K562 (cell line): Measurements from ENCODE around the gene GSC. TPM values are rescaled to one million over a fixed set of nuclear protein-coding genes. Genes with fewer than 3 reads are reported as not detected.

Experiments
- ATAC-seq: fragments of 200-7000 bp; cut with Tn5 transposase; 3 replicates; pipeline ENCODE4 v1.9.1; 2020; ENCODE audit warnings: moderate library complexity
- BruUV-seq: library from RNA; stranded (reverse); fragments of 400-500 nt; replicated peaks from 2 replicates; lab custom pipeline; 2021; lab: Mats Ljungman, UMichigan
- CTCF ChIA-PET: fragments of 300-600 bp; formaldehyde crosslinking; extraction: SDS; loops from one replicate; lab custom pipeline; 2021; ENCODE audit warnings: low intra/inter-chr PET ratio; lab: Yijun Ruan, JAX
- POLR2A ChIA-PET: fragments of 300-600, 350-650 bp; sonication (Branson Sonifier 250); formaldehyde crosslinking; extraction: SDS; loops from one replicate; lab custom pipeline; 2021; ENCODE audit warnings: antibody characterized with exemption, inconsistent platforms; lab: Yijun Ruan, JAX
- DNase-seq, 4 experiments: peaks; one replicate each; pipeline versions ENCODE4 v3.0.0 to v3.0.0-alpha.2; 2011 to 2018; ENCODE audit warnings: low spot score in 3 of 4, mixed read lengths in 3 of 4; ENCODE audit errors: extremely low read depth in 1 of 4
- FAIRE-seq: peaks from 2 replicates; lab custom pipeline; 2011; peaks lifted over from hg19 to GRCh38; lab: Jason Lieb, UNC
- H2AFZ ChIP-seq: 2 replicates; pipeline ENCODE4 v1.6.0; 2011; ENCODE audit warnings: low read depth, low read length, control low read depth, inconsistent platforms
- H3K27ac ChIP-seq: fragments of 200-600 bp; 3 replicates; pipeline ENCODE4 v1.8.0; 2011; ENCODE audit warnings: low read depth, mild to moderate bottlenecking, control low read depth, inconsistent platforms, low read length, moderate library complexity, mixed read lengths; ENCODE audit errors: extremely low read depth
- H3K27me3 ChIP-seq, 2 experiments: fragments of 300-600 bp in 1 of 2; 2 replicates in 1 of 2; 3 replicates in 1 of 2; pipeline versions ENCODE4 v1.6.0 to v1.8.0; 2011; ENCODE audit warnings: inconsistent platforms in 2 of 2, low read length in 2 of 2, mild to moderate bottlenecking in 1 of 2, mixed read lengths in 1 of 2, moderate library complexity in 1 of 2; ENCODE audit not compliant: control insufficient read depth in 2 of 2, insufficient read depth in 2 of 2
- H3K36me3 ChIP-seq: fragments of 300-600 bp; 3 replicates; pipeline ENCODE4 v1.8.0; 2011; ENCODE audit warnings: mild to moderate bottlenecking, low read length, inconsistent platforms; ENCODE audit not compliant: control insufficient read depth, insufficient read depth
- H3K4me1 ChIP-seq, 2 experiments: fragments of 200-600 bp in 1 of 2; replicated peaks in 1 of 2; 2 replicates in 1 of 2; 3 replicates in 1 of 2; pipeline versions ENCODE4 v1.5.1 to v1.8.0; 2011; ENCODE audit warnings: inconsistent platforms in 2 of 2, low read length in 2 of 2, mild to moderate bottlenecking in 1 of 2, mixed read lengths in 1 of 2, moderate library complexity in 1 of 2; ENCODE audit not compliant: control insufficient read depth in 2 of 2, insufficient read depth in 2 of 2
- H3K4me2 ChIP-seq: 2 replicates; pipeline ENCODE4 v1.6.1; 2011; ENCODE audit warnings: low read length, control low read depth, inconsistent platforms, mixed read lengths; ENCODE audit not compliant: insufficient read depth
- H3K4me3 ChIP-seq: fragments of 200-600 bp; sonication (generic), shearing (Covaris generic); 2 replicates; pipeline ENCODE4 v1.5.1; 2016; ENCODE audit warnings: control low read depth, inconsistent platforms
- H3K79me2 ChIP-seq: fragments of 200-600 bp; 3 replicates; pipeline ENCODE4 v1.8.0; 2011; ENCODE audit warnings: low read length, inconsistent platforms; ENCODE audit not compliant: control insufficient read depth, insufficient read depth
- H3K9ac ChIP-seq, 2 experiments: 2 replicates each; pipeline versions ENCODE4 v1.6.0 to v1.6.1; 2011; ENCODE audit warnings: low read depth in 2 of 2, low read length in 2 of 2, control low read depth in 1 of 2, inconsistent platforms in 1 of 2, mild to moderate bottlenecking in 1 of 2, mixed read lengths in 1 of 2; ENCODE audit not compliant: insufficient read depth in 1 of 2
- H3K9me1 ChIP-seq: one replicate; pipeline ENCODE4 v1.6.0; 2011; ENCODE audit warnings: inconsistent platforms, mild to moderate bottlenecking, low read length, moderate library complexity; ENCODE audit not compliant: control insufficient read depth, insufficient read depth
- H3K9me3 ChIP-seq: replicated peaks from 2 replicates; pipeline ENCODE4 v1.5.1; 2011; ENCODE audit warnings: low read depth, low read length, inconsistent platforms; ENCODE audit not compliant: control insufficient read depth, insufficient read depth
- H4K20me1 ChIP-seq: replicated peaks from 2 replicates; pipeline ENCODE4 v1.6.1; 2011; ENCODE audit warnings: low read length, inconsistent platforms, mixed read lengths; ENCODE audit not compliant: control insufficient read depth, insufficient read depth
- BRD9 ChIP-seq: fragments of 450-650 bp; IDR thresholded peaks from 2 replicates; pipeline ENCODE4 v1.6.1; 2018; ENCODE audit warnings: low read depth; ENCODE audit not compliant: partially characterized antibody
- CBX2 ChIP-seq: fragments of 200-600 bp; sonication (generic); IDR thresholded peaks from one replicate; pipeline ENCODE4 v1.6.1; 2012; ENCODE audit warnings: mild to moderate bottlenecking, low read length, inconsistent platforms; ENCODE audit not compliant: insufficient read depth, poor library complexity, severe bottlenecking
- CSDE1 ChIP-seq, 2 experiments: fragments of 450-650 bp; IDR thresholded peaks; 2 replicates each; pipeline ENCODE4 v1.6.1; 2016; ENCODE audit warnings: mild to moderate bottlenecking in 1 of 2
- DLX4 ChIP-seq: fragments of 250-450 bp; sonication (Bioruptor Pico); IDR thresholded peaks from 2 replicates; pipeline ENCODE4 v1.6.1; 2021; ENCODE audit warnings: mild to moderate bottlenecking
- ETS2 ChIP-seq: IDR thresholded peaks from 2 replicates; pipeline ENCODE4 v1.6.1; 2016; ENCODE audit warnings: borderline replicate concordance, missing genetic modification characterization, mild to moderate bottlenecking, moderate library complexity, missing compliant biosample characterization; ENCODE audit not compliant: poor library complexity, severe bottlenecking
- HNRNPL ChIP-seq: fragments of 200-400 bp; formaldehyde crosslinking; IDR thresholded peaks from 2 replicates; pipeline ENCODE4 v1.6.1; 2017; ENCODE audit warnings: low read depth, mild to moderate bottlenecking, low read length
- LCOR ChIP-seq: sonication (generic); formaldehyde crosslinking; IDR thresholded peaks from 2 replicates; pipeline ENCODE4 v1.8.0; 2022; ENCODE audit warnings: mild to moderate bottlenecking, missing genetic modification reagents
- MLX ChIP-seq, 2 experiments: fragments of 450-650 bp in 1 of 2; sonication (generic) in 1 of 2; formaldehyde crosslinking; conservative IDR thresholded peaks; 2 replicates each; pipeline versions ENCODE4 v1.4.0 to v1.8.1; 2020 to 2022; ENCODE audit warnings: mild to moderate bottlenecking in 1 of 2, missing genetic modification reagents in 1 of 2
- RFX1 ChIP-seq: fragments of 450-650 bp; IDR thresholded peaks from 2 replicates; pipeline ENCODE4 v1.6.1; 2016; ENCODE audit warnings: mild to moderate bottlenecking, moderate library complexity
- SMARCB1 ChIP-seq: IDR thresholded peaks from 2 replicates; pipeline ENCODE4 v1.6.1; 2011; ENCODE audit warnings: improper control_type of control experiment, low read depth; ENCODE audit not compliant: insufficient read length
- ZNF175 ChIP-seq: fragments of 200-800 bp; sonication (Bioruptor generic); IDR thresholded peaks from 2 replicates; pipeline ENCODE4 v1.6.1; 2016; ENCODE audit warnings: low read depth, mild to moderate bottlenecking, missing genetic modification characterization, missing compliant biosample characterization
- WGBS: fragments of 100-300 bp; shearing (Covaris generic); methylation state at CpG from one replicate; pipeline ENCODE4 v1.1.6; 2016; ENCODE audit warnings: low coverage, mixed read lengths; ENCODE audit not compliant: insufficient coverage; ENCODE audit errors: missing lambda C conversion rate; 5-methylcytosine and 5-hydroxymethylcytosine counted together
- in situ Hi-C: fragments of 300-500 bp; cut with MboI; formaldehyde crosslinking; loops from 4 replicates; pipeline ENCODE4 v1.15.0; 2018; ENCODE audit warnings: inconsistent platforms, mixed read lengths
- intact Hi-C: fragments of 100-400 bp; cut with micrococcal nuclease; formaldehyde crosslinking; loops from 2 replicates; pipeline ENCODE4 v1.14.2; 2022
- polyA plus RNA-seq, 8 experiments: library from polyadenylated mRNA; depleted of rRNA in 4 of 8; stranded (reverse) in 5 of 8; unstranded in 3 of 8; fragments of >200 nt; fragmentation: Nextera tagmentation in 2 of 8; fragmentation: Illumina TruSeq in 1 of 8; extraction: Ambion mirVana in 2 of 8; extraction: Trizol in 1 of 8; gene quantifications; 2 replicates each; pipeline versions ENCODE4 v1.2.1 to v1.2.3, GENCODE V29; 2011 to 2014; ENCODE audit warnings: inconsistent platforms in 1 of 8, missing spikeins in 1 of 8
- total RNA-seq, 7 experiments: library from RNA; depleted of rRNA in 6 of 7; stranded (reverse); fragments of >200 nt in 6 of 7; fragmentation: Illumina TruSeq in 2 of 7; extraction: Trizol in 2 of 7; gene quantifications; 2 replicates each; pipeline versions ENCODE4 v1.2.1 to v1.2.3, GENCODE V29; 2011 to 2021; ENCODE audit warnings: low replicate concordance in 1 of 7
- TF ChIP-seq, protein P1 (sequence below), 2 experiments: fragments of 450-650 bp; IDR thresholded peaks; 2 replicates each; pipeline ENCODE4 v1.6.1; 2016; ENCODE audit warnings: mild to moderate bottlenecking in 2 of 2, borderline replicate concordance in 1 of 2, low read depth in 1 of 2, moderate library complexity in 1 of 2

GSC gene
- total and polyA plus RNA-seq, 9 of the 15 experiments (the other 6 are each of a cell fraction or from before 2014, with no cell fraction given): not detected

GRCh38 chr14:94752591-94753436 lies 17.1 kb downstream of the GSC start:
- Histone ChIP-seq H3K79me2 (no peaks in the 10 kb centered on the region), H3K9me1 (no peaks in the 10 kb centered on the region), H3K36me3 (no peaks in the 10 kb centered on the region), H2AFZ (no peak overlapping the region), H3K27ac (no peak overlapping the region), H4K20me1 (no peaks in the 10 kb centered on the region), H3K9ac (no peak overlapping the region), H3K4me1 (no peaks in the 10 kb centered on the region), H3K4me2 (no peak overlapping the region), H3K4me3 (no peak overlapping the region), H3K9me3 (no peaks in the 10 kb centered on the region), H3K27me3 (no peaks in the 10 kb centered on the region; a peak in 1 of 5 replicates)
- ATAC-seq: no peak
- intact Hi-C loops (no loop called here), in situ Hi-C loops (no loop called here)
- WGBS: 2% methylated on average over 12 of the region's 23 CpGs
- DNase-seq: no peak
- ChIA-PET CTCF (no interaction called here), POLR2A (no interaction called here)
- BruUV-seq: no TSS peak
- FAIRE-seq: no peak
- no peak for TF ChIP-seq CBX2
- TF ChIP-seq LCOR (CRISPR knock-in tag): no peak
- TF ChIP-seq, protein P1, sequence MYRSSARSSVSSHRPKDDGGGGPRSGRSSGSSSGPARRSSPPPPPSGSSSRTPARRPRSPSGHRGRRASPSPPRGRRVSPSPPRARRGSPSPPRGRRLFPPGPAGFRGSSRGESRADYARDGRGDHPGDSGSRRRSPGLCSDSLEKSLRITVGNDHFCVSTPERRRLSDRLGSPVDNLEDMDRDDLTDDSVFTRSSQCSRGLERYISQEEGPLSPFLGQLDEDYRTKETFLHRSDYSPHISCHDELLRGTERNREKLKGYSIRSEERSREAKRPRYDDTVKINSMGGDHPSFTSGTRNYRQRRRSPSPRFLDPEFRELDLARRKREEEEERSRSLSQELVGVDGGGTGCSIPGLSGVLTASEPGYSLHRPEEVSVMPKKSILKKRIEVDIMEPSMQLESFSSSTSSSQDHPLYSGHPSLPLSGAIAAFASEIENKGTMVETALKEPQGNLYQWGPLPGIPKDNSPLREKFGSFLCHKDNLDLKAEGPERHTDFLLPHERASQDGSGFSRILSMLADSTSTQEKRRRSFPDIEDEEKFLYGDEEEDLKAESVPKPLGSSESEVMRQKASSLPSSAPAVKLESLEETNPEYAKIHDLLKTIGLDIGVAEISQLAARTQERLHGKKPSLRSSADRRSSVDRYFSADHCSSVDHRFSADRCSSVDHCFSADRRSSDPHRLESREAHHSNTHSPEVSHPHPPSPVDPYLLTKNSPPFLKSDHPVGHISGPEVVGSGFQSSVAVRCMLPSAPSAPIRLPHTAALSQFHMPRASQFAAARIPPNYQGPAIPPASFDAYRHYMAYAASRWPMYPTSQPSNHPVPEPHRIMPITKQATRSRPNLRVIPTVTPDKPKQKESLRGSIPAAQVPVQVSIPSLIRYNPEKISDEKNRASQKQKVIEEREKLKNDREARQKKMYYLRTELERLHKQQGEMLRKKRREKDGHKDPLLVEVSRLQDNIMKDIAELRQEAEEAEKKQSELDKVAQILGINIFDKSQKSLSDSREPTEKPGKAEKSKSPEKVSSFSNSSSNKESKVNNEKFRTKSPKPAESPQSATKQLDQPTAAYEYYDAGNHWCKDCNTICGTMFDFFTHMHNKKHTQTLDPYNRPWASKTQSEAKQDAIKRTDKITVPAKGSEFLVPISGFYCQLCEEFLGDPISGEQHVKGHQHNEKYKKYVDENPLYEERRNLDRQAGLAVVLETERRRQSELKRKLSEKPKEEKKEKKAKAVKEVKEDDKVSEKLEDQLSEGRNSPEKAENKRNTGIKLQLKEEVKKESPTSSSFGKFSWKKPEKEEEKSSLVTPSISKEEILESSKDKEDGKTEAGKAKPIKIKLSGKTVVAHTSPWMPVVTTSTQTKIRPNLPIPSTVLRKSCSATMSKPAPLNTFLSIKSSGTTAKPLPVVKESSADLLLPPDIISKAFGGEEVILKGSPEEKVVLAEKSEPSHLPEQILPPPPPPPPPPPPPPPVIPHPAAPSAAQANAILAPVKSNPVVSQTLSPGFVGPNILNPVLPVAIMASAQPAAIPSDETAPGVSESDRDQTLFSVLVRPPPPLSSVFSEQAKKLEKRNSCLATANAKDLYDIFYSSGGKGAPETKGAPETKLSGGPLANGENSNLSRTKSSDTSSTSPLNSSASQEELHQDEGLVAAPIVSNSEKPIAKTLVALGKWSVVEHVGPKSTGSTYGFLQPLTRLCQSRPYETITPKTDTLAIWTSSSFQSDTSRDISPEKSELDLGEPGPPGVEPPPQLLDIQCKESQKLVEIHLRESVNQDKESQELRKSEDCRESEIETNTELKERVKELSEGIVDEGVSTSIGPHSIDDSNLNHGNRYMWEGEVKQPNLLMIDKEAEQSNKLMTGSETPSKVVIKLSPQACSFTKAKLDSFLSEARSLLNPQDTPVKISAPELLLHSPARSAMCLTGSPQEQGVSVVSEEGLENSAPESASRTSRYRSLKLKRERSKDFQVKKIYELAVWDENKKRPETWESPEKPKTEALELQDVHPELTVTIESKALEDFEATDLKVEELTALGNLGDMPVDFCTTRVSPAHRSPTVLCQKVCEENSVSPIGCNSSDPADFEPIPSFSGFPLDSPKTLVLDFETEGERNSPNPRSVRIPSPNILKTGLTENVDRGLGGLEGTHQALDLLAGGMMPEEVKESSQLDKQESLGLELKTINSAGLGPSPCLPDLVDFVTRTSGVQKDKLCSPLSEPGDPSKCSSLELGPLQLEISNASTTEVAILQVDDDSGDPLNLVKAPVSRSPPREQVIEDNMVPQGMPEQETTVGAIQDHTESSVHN (IDR thresholded peaks at IDR 0.05; ENCODE audit: borderline replicate concordance in 1 of 2, low read depth in 1 of 2): no peak
- TF ChIP-seq BRD9: no peak
- TF ChIP-seq CSDE1 (IDR thresholded peaks at IDR 0.05): no peak
- no peak for TF ChIP-seq ZNF175 (CRISPR knock-in tag)
- TF ChIP-seq SMARCB1: no peak
- no peak for TF ChIP-seq RFX1
- no peak for TF ChIP-seq MLX (CRISPR knock-in tag; conservative IDR thresholded peaks at IDR 0.05)
- TF ChIP-seq DLX4 (CRISPR knock-in tag): no peak
- TF ChIP-seq HNRNPL: no peak
- TF ChIP-seq ETS2: no peak
